ENCODE measurements around the gene METTL3.
"Not testable (repeated sequence)": the region's sequence is repeated elsewhere in the genome, so short reads cannot be mapped to it uniquely, and the experiment has no call there.

The METTL3 gene

DNA sequence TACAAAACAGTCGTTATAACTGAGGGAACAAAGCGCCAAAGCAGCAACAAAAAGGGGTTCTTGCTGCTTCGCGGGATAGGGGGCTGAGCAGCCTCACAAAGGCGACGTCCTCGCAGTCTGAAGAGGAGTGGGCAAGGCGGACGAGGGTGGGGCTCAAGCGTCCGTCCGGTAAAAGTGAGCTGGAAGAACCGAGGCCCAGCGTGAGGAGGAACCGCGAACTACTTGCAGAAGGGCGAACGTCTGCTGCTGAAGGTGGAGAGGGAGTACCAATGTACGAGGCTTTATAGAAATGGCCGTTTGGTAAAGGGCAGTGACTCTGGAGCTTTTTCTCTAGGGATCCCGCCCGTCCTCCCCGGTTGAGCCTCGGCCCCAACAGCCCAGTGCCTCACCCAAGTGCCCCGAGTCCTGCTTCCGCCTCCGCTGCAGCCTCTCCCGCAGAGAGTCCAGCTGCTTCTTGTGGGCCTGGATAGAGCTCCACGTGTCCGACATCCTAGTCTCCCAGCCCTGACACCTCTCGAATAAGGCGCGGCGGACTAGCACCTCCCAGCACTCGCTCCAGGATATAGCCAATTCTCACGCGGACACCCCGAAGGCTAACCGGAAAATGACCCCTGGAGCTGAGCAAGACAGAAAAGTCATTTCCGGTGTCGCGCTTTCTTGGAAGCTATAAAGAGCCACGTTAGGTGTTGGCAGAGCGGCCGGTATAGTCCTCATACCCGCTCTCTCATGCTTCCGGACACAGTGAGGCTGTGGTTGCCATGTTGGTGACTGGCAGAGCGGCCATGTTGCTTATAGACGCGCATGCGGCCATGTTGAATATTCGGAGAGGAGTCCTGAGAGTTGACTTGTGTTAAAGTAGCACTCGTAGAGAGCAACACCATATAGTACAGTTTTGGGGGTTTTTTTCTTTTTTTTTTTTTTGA is at the start of gene METTL3:
TSS of gene METTL3 (minus strand) at position 606 of the 923 bp plus-strand sequence. CDS start at position 489, 117 bp downstream.
- Mint-ChIP-seq H3K36me3 (ENCODE audit: low read depth) (peaks cover 15% of the 10 kb centered on the region), H3K4me3 (peak within 1 kb of the TSS; percentile 89), H3K4me1 (ENCODE audit: low read depth) (peaks cover 28% of the 10 kb centered on the region), H3K27ac (peak within 1 kb of the TSS; percentile 97), H3K9me3 (no peaks in the 10 kb centered on the region), H3K27me3 (ENCODE audit: low read depth) (peaks cover 6% of the 10 kb centered on the region)

GRCh38 chr14:21558703-21559170 is 47.6 kb upstream of the METTL3 start:
- H3K36me3 Mint-ChIP-seq (ENCODE audit: low read depth) = no peaks in the 10 kb centered on the region
- peaks cover 2% of the 10 kb centered on the region for H3K4me1 Mint-ChIP-seq (ENCODE audit: low read depth)
- H3K4me3 Mint-ChIP-seq = no peak overlapping the region
- no peaks in the 10 kb centered on the region for H3K9me3 Mint-ChIP-seq
- H3K27me3 Mint-ChIP-seq (ENCODE audit: low read depth) = no peaks in the 10 kb centered on the region
- no peak overlapping the region for H3K27ac Mint-ChIP-seq

DNA sequence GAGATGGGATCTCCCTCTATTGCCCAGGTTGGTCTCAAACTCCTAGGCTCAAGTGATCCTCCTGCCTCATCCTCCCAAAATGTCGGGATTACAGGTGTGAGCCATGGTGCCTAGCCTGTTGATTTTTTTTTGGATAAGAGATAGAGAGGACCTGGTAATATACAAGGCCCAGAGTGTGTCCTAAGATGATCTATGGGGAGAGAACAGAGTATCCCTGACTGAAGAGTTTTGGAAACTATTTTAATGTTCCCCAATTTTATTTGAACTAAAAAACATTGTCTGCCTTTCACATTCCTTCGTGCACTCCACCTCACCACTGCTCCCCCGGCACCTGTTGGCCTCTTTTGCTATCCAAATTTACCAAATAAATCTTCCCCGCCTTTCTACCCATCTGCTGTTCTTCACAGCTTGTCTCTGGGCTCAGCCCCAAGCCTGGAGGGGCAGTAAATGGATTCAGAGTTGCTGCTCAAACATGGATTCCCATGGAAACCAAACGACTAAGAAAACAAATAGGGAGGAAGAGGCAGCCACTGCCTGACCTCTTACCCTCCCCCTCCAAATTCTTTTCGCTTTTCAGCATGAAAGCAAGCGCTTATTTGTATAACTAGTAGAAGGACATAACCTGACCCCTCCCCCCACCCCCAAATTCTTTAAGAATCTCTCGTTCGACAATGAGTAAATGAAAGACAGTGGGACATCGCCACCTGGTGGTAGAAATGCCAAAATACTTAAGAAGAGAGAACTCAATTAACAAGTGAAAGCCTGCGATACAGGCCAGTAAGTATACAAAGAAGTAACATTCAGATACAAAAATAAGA is 46.2 kb upstream of the METTL3 start:
- H3K9me3 Mint-ChIP-seq = no peaks in the 10 kb centered on the region
- no peak overlapping the region for H3K27ac Mint-ChIP-seq
- H3K4me1 Mint-ChIP-seq (ENCODE audit: low read depth) = peaks cover 2% of the 10 kb centered on the region
- H3K36me3 Mint-ChIP-seq (ENCODE audit: low read depth) = no peaks in the 10 kb centered on the region
- no peaks in the 10 kb centered on the region for H3K27me3 Mint-ChIP-seq (ENCODE audit: low read depth)
- no peak overlapping the region for H3K4me3 Mint-ChIP-seq

GRCh38 chr14:21556378-21557083 is 45.4 kb upstream of the METTL3 start:
- Mint-ChIP-seq H3K4me1 (ENCODE audit: low read depth) (peaks cover 2% of the 10 kb centered on the region), H3K27me3 (ENCODE audit: low read depth) (no peaks in the 10 kb centered on the region), H3K9me3 (no peaks in the 10 kb centered on the region), H3K27ac (no peak overlapping the region), H3K4me3 (no peak overlapping the region), H3K36me3 (ENCODE audit: low read depth) (no peaks in the 10 kb centered on the region)

GRCh38 chr14:21553266-21553665 is 42.1 kb upstream of the METTL3 start:
- H3K4me1 Mint-ChIP-seq (ENCODE audit: low read depth) = peaks cover 2% of the 10 kb centered on the region
- H3K9me3 Mint-ChIP-seq = no peaks in the 10 kb centered on the region
- H3K27me3 Mint-ChIP-seq (ENCODE audit: low read depth) = no peaks in the 10 kb centered on the region
- no peaks in the 10 kb centered on the region for H3K36me3 Mint-ChIP-seq (ENCODE audit: low read depth)
- H3K27ac Mint-ChIP-seq = no peak overlapping the region
- H3K4me3 Mint-ChIP-seq = no peak overlapping the region

DNA sequence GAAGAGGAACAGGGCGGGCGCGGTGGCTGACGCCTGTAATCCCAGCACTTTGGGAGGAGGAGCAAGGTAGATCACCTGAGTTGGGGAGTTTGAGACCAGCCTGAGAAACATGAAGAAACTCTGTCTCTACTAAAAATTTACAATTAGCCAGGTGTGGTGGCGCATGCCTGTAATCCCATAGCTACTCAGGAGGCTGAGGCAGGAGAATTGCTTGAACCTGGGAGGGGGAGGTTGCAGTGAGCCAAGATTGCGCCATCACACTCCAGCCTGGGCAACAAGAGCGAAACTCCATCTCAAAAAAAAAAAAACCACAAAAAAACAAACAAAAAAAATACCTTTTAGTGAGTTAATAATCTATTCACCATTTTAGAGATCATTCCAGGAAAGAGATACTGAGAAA is 33.4 kb upstream of the METTL3 start:
- peaks cover 18% of the 10 kb centered on the region for H3K27me3 Mint-ChIP-seq (ENCODE audit: low read depth)
- H3K4me3 Mint-ChIP-seq; H3K36me3 Mint-ChIP-seq (ENCODE audit: low read depth); H3K27ac Mint-ChIP-seq; H3K9me3 Mint-ChIP-seq; H3K4me1 Mint-ChIP-seq (ENCODE audit: low read depth): not testable (repeated sequence)

GRCh38 chr14:21543963-21544362 is 32.8 kb upstream of the METTL3 start:
- H3K36me3 Mint-ChIP-seq (ENCODE audit: low read depth) = no peaks in the 10 kb centered on the region
- H3K27me3 Mint-ChIP-seq (ENCODE audit: low read depth) = peaks cover 24% of the 10 kb centered on the region
- no peak overlapping the region for H3K4me3 Mint-ChIP-seq
- H3K9me3 Mint-ChIP-seq = no peaks in the 10 kb centered on the region
- H3K4me1 Mint-ChIP-seq (ENCODE audit: low read depth) = no peaks in the 10 kb centered on the region
- no peak overlapping the region for H3K27ac Mint-ChIP-seq

- H3K27ac Mint-ChIP-seq = no peak overlapping the region
- no peak overlapping the region for H3K4me3 Mint-ChIP-seq
- H3K9me3 Mint-ChIP-seq = no peaks in the 10 kb centered on the region
- H3K27me3 Mint-ChIP-seq (ENCODE audit: low read depth) = peaks cover 28% of the 10 kb centered on the region
- H3K36me3 Mint-ChIP-seq (ENCODE audit: low read depth) = no peaks in the 10 kb centered on the region
- no peaks in the 10 kb centered on the region for H3K4me1 Mint-ChIP-seq (ENCODE audit: low read depth)
These were observed 32.4 kb upstream of the METTL3 start for GRCh38 chr14:21543521-21543960.

DNA sequence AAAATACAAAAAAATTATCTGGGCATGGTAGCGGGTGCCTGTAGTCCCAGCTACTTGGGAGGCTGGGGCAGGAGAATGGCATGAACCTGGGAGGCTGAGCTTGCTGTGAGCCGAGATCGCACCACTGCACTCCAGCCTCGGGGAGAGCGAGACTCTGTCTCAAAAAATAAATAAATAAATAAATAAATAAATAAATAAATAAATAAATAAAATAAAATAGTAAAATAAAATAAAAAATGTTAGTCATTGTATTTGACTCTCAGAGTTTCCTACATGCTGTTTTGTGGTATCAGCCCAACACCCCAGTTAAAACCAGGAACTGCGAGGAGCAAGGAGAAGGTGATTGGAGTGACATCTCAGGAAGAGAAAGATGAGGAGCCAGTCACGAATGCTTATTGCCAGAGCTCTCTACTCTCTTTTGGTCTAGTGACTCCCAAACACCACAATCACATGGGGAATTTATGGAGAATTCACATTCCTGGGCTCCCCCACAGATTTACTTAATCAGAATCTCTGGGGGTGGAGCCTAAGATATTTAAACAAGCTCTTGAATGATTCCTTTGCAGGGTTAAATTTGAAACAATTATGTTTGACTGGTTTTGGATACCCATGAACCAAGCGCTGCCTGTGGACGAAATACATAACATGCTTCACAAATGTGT is 30.4 kb upstream of the METTL3 start:
- H3K36me3 Mint-ChIP-seq (ENCODE audit: low read depth) = peaks cover 2% of the 10 kb centered on the region
- H3K27ac Mint-ChIP-seq = no peak overlapping the region
- no peak overlapping the region for H3K4me3 Mint-ChIP-seq

DNA sequence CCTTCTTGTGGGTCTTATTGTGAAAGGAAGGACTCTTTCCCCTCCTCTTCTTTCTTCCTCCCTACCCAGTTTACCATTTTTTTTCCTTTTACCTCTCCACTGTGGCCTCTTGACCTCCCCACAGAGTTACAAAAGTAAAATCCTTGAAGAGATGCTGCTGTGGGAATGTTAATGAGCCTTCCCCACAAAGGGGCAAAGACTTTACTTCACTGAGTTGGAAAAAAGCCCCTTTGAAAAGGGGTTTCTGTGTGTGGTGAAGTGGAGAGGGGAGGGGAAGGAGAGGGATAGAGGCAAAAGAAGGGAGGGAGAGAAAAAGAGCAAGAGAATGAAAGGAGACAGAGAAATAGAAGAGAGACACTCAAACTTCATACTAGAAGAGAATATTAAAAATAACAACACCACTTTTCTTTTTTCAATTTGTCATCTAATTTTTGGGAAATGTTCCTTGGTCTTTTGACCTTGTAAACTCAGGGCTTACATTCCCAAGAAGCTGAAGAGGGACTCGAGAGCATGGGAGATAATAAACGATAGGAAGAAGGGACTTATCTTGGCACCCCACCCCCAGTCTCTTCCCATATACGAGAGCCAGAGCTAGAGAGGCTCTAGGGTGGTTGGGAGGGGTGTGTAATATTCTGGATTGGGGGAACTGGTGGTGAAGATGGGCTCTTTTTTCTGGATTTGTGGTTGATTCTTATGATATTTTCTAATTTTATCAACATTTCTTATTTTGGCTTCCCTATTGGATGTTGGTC is 28.2 kb upstream of the METTL3 start:
- no peaks in the 10 kb centered on the region for H3K9me3 Mint-ChIP-seq
- no peak overlapping the region for H3K4me3 Mint-ChIP-seq
- H3K36me3 Mint-ChIP-seq (ENCODE audit: low read depth) = peaks cover 2% of the 10 kb centered on the region
- H3K4me1 Mint-ChIP-seq (ENCODE audit: low read depth) = peaks cover 3% of the 10 kb centered on the region
- H3K27ac Mint-ChIP-seq = no peak overlapping the region
- H3K27me3 Mint-ChIP-seq (ENCODE audit: low read depth) = peaks cover 64% of the 10 kb centered on the region

More for the DNA sequence above, 30.4 kb upstream of the METTL3 start:
- H3K27me3 Mint-ChIP-seq (ENCODE audit: low read depth) = peaks cover 47% of the 10 kb centered on the region
- H3K9me3 Mint-ChIP-seq = no peaks in the 10 kb centered on the region
- H3K4me1 Mint-ChIP-seq (ENCODE audit: low read depth) = no peaks in the 10 kb centered on the region

GRCh38 chr14:21537090-21537424 is 25.9 kb upstream of the METTL3 start:
- Mint-ChIP-seq H3K27me3 (ENCODE audit: low read depth) (peaks cover 65% of the 10 kb centered on the region), H3K9me3 (no peaks in the 10 kb centered on the region), H3K27ac (no peak overlapping the region), H3K4me3 (peak overlapping the region; percentile 19), H3K36me3 (ENCODE audit: low read depth) (peaks cover 2% of the 10 kb centered on the region), H3K4me1 (ENCODE audit: low read depth) (peaks cover 3% of the 10 kb centered on the region)

DNA sequence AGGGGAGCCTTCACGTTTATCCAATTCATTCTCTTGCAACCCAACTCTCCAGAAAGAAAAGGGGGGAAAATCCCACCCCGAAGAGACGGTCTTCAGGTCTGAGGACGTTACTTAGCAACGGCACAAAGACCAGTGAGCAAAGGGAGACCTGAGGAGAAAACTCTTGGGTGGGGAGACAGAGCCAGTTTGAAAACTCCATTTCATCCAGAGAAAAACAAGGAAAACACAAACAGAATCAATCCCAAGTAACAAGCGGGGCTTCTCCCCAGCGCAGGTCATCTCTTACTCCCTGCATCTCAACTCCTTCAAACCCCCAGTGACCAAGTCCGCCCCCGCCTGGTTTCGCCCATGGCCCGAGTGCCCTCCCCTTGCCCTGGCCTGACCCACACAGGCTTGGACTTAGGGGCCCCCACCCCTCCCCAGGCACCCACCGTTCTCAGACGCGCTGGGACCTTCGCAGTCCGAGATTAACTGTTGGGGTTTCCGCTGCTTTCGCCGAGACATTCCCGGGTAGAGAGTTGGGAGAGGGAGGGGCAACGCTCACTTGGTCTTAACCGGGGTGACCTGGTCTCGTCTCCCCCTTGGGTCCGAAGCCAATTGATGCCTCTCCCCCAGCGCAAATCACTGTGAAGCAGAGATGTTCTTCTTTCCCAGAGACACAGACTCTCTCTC is 25.4 kb upstream of the METTL3 start:
- Mint-ChIP-seq H3K27me3 (ENCODE audit: low read depth) (peaks cover 65% of the 10 kb centered on the region), H3K9me3 (no peaks in the 10 kb centered on the region), H3K36me3 (ENCODE audit: low read depth) (peaks cover 2% of the 10 kb centered on the region), H3K4me1 (ENCODE audit: low read depth) (peaks cover 3% of the 10 kb centered on the region), H3K4me3 (no peak overlapping the region), H3K27ac (no peak overlapping the region)
